ENCODE data around the gene CHCHD6.

The CHCHD6 gene

DNA sequence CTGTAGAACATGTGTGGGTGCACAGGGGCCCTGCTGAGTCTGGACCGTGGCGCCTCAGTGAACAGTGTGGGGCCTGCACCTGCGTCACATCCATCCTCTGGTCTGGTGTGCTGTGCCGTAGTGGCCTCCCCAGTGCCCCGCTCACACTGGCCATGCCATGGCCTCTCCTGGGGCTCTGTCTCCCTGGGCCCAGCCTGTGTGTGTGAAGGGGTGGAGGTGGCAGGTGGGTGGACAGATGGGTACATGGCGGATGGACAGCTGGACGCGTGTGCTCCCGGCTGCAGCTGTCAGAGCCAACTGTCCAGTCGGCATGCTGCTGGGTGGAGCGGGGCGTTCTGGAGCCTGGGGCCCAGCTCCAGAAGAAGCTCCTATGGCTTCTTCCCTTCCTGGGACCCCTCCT lies 296.7 kb downstream of the CHCHD6 start:
- no peak for DNase-seq

DNA sequence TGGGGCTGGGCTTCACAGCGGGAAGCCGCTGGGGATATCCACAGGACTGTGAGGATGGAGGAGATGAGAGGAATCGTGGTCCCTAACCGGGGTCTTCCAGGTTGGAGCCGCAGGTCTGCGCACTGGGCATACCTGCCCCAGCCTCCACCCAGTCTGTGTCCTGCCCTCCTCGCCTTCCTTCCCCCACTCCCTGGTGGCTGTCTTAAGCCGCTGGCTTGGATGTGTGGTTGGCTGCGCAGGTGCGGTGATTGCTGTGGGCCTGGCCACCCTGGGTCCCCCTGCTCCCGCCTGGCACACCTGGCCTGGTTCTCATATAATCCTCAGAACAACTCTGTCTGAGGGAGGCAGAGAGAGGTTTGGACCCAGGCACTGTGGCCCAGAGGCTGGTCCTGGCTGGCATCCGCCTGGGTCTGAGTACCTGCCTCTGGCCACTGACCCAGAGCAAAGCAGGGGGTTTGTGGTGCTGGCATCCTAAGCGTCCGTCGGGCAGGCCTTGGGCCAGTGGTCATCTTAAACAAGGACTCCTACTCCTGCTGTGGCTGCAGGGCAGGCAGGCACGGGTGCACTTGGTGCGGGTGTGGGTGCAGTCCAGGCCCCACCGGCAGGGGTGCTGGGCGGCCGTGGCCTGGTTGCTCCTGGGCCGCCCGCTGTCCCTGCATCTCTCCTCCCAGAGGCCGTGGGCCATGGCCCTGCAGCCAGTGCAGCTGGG lies 297.6 kb downstream of the CHCHD6 start:
- no peak for DNase-seq

DNA sequence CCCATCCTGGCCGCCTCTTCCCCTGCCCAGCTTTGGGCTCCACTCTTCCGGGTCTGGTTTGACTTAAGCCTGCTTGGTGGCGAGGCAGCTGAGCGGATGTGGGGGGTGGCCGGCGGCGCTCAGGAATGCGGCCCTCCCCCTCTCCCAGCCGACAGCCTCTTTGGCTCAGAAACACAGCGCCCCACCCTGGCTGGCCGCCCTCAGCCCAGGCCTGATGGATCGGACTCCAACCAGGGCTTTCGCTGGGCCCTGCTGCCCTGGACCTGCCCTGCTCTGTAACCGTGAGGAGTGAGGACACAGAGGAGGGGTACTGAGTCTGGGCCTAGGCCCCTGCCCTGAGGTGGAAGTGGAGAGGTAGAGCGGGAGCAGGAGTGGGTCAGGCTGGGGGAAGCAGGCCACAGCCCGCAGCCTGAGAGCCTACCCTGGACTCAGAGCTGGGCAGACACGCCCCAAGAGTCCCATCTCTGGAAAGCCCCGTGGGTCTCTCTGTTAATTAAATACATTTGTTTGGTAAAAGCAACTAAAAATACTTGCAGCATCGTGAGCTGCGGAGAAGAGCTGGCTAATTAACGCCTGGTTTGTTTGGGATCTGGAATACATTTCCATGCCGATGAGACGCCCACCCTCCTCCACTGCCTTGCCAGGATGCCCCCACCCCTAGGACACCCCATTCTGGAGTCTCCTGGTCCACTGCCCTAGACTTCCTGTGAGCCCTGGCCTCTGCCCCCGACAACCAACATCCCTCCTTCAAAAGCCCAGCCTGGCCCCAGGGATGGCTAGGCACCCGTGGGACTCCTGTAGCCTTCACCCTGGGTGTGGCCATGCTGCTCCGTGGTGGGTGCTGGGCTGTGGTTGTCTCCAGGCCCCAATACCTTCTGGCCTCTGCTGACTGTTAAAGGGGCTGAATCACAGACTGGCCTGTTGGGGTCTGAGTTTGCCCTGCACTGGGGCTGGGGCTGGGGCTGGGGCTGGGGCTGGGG lies 298.4 kb downstream of the CHCHD6 start:
- DNase-seq, result no peak

DNA sequence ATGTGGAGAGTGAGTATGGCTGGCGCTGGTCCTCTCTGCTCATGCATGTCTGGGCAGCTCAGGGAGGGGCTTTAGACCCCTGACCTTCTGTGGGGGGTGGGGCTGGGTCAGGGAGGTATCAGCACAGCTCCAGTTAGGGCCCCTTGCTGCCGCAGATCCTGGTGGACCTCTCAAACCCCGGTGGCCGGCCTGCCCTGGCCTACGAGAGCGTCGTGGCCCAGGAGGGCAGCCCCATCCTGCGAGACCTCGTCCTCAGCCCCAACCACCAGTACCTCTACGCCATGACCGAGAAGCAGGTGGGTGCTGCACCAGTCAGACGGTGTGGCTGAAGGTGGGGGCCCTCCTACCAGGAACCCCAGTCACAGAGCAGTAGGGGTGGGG lies 299.1 kb downstream of the CHCHD6 start:
- no peak for DNase-seq

DNA sequence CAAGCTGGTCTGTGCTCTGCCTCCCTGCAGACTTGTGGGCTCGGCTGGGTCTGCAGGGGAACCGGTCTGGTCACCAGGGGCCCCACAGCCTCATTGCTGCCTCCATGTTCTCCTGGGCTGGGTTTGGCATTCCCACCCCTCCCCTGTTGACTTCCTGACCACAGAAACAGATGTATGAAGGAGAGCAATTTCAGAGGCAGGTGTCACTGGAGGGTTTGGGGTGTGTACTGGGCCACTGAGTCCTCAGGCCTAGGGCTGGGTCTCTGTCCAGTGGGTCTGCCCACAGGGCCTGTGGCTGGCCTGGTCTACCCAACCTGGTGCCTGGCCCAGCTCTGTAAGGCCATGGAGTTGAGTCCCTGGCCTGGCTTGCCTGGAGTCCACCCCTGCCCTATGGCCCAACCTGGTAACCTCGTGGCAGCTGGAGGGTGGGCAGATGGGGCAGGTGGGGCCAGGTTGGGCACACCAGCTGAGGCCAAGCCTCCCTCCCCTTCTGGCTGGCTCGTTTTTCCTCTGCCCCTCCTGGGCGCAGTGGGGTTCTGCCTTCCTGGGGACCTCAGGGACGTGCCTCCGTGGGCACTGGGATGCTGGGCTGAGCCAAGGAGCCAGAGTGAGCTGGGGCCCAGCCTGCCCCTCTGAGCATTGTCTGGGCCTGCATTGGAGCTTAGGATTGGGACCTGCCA lies 299.7 kb downstream of the CHCHD6 start:
- no peak for DNase-seq

DNA sequence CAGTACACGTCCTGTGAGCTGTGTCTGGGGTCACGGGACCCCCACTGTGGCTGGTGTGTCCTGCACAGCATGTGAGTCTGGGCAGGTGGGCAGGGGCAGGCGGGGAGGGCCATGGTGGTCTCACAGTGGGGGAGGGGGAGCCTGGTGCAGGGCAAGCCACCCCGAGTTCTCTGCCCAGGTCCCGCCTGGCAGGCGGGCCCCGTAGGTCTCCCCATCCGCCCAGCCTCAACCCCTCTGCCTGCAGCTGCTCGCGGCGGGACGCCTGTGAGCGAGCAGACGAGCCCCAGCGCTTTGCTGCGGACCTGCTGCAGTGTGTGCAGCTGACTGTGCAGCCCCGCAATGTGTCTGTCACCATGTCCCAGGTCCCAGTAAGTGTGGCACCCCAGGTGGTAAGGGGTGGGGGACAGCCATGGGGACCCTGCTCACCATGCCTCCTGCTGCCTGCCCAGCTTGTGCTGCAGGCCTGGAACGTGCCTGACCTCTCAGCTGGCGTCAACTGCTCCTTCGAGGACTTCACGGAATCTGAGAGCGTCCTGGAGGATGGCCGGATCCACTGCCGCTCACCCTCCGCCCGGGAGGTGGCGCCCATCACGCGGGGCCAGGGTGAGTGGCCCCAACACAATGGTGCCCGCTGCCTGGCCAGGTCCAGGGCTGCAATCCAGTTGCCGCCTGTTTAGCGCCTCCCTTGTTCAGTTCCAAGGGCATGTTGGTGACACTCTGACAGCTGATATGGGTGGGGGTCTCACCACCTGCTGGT lies 300.8 kb downstream of the CHCHD6 start:
- DNase-seq, result no peak

DNA sequence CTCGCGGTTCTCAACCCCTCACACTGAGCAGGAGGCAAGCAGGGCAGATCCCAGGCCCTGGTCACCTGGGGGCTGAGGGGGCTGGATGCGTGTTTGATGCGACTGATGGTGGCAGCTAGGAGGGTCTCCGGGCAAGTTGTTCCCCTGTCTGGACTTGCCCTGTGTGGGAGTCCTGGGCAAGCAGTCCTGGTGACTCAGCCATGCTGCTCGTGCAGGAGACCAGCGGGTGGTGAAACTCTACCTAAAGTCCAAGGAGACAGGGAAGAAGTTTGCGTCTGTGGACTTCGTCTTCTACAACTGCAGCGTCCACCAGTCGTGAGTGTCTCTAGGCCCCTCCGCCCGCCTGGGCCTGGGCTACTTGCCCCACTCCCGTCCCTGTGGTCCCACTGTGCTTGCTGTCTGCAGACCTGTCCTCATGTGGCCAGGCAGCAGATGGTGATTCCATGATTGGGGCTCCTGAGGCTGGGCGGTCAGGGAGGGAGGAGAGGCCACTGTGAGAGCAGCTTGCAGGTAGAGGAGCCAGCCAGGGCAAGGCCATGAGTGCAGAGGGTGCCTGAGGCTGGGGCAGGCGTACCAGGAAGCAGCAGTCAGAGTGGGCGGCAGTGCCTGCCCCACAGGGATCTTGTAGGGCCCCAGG lies 301.9 kb downstream of the CHCHD6 start:
- DNase-seq, result no peak

DNA sequence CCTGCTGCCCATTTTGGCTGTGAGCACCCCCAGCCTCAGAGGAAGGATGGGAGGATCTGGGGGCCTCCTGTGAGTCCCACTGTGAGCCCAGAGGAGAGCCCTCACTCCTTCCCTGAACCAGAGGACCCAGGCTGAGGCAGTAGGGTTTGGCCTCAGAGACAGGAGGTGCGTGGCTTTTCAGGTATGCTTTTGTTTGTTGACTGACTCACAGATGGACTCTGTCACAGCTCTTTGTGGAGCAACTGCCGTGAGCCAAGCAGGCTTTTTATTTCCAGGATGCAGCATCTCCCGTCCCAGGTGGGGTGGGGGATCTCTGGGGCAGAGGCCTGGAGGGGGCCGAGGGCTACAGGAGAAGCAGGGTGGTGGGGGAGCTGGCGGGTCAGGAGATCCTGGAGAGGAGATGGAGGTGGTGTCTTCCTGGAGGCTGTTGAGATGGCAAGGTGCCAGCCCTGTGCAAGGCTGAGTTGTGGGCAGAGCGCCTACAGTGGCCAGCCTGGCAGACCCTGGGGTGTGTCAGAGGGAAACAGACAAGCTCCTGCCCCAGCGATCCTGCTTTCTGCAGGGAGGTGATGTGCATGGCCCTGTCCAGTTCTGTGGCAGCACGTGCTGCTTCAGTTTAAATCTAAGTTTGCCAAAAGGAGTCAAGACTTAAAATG lies 302.9 kb downstream of the CHCHD6 start:
- DNase-seq, result no peak

DNA sequence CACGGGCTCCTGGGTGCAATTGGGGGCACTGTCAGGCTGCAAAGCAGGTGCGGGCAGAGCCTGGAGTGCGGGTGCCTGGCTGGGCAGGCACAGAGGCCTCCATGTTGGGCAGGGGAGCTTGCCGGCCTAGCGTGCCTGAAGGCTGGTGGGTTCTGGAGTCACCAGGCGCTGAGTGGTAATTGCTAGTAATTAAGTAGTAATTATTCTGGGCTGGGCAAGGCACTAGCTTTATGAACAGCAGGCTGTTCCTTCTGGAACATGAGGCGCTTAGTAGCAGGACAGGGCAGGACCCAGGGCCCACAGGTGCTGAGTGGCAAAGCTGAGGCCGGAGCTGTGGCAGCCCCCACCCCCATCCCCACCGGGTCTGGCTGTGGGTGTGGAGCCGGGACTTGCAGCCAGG lies 304.2 kb downstream of the CHCHD6 start:
- DNase-seq, result no peak

DNA sequence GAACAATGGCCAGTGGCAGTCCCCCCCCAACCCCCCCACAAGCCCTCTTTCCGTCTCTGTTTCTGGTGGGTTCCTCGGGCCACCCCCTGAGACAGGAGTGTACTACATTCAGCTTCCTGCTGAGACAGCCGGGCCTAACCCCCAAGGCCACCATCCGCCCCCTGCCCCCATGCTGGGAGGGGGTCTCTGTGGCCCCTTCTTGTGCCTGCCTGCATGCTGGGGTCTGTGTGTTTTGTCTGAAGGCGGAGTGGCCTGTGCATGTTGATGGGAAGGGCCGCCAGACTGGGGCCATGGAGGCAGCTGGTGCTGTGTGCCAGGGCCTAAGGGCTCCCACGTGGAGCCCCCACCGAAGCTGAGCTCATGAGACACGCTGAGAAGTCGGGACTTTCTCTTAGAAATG lies 305.5 kb downstream of the CHCHD6 start:
- DNase-seq, result no peak
